Ovary (tissue), 3 donors: ENCODE measurements around the gene ANKRD29.

ENCODE experiments used
- CTCF ChIP-seq, 3 donors: fragments of 450-650 bp in 2 of 3; fragments of 200-600 bp in 1 of 3; IDR thresholded peaks; one replicate each; pipeline versions ENCODE4 v1.5.1 to v1.8.0; 2016 to 2022; ENCODE audit warnings: antibody characterized with exemption in 3 of 3, mild to moderate bottlenecking in 1 of 3
- EP300 ChIP-seq: sonication (generic); formaldehyde crosslinking; IDR thresholded peaks from one replicate; pipeline ENCODE4 v1.6.1; 2017; ENCODE audit warnings: antibody characterized with exemption
- donor health status: DM: no; HTN: no; CAD: no.

- no peak for TF ChIP-seq EP300
- TF ChIP-seq CTCF (IDR thresholded peaks at IDR 0.05): no peak
These were observed 47.4 kb upstream of the ANKRD29 start for GRCh38 chr18:23710068-23710527.
